Spinal cord (tissue), 10 donors: ENCODE data around the gene SCNN1A. TPM values are rescaled to one million over a fixed set of nuclear protein-coding genes. Genes with fewer than 3 reads are reported as not detected.

Experiments
- DNase-seq, 6 donors: peaks; one replicate each; pipeline versions ENCODE4 v3.0.0 to v3.0.0-alpha.2; 2013 to 2015; ENCODE audit warnings: low spot score in 6 of 6, low read depth in 4 of 6
- H3K27ac ChIP-seq: one replicate; pipeline ENCODE4 v1.5.1; 2013; ENCODE audit warnings: low read depth, low read length, control low read depth
- H3K27me3 ChIP-seq: one replicate; pipeline ENCODE4 v1.6.1; 2013; ENCODE audit warnings: low read length; ENCODE audit not compliant: control insufficient read depth, insufficient read depth
- H3K36me3 ChIP-seq: one replicate; pipeline ENCODE4 v1.6.1; 2013; ENCODE audit warnings: low read length; ENCODE audit not compliant: control insufficient read depth, insufficient read depth
- H3K4me1 ChIP-seq: one replicate; pipeline ENCODE4 v1.6.1; 2013; ENCODE audit warnings: low read length; ENCODE audit not compliant: control insufficient read depth, insufficient read depth
- H3K4me3 ChIP-seq: one replicate; pipeline ENCODE4 v1.5.1; 2013; ENCODE audit warnings: low read depth, low read length, control low read depth
- H3K9me3 ChIP-seq: one replicate; pipeline ENCODE4 v1.6.1; 2013; ENCODE audit warnings: low read length; ENCODE audit not compliant: control insufficient read depth, insufficient read depth
- WGBS: methylation state at CpG from one replicate; pipeline ENCODE4 v1.1.5; 2013; ENCODE audit warnings: missing lambda C conversion rate; ENCODE audit not compliant: insufficient coverage; 5-methylcytosine and 5-hydroxymethylcytosine counted together
- polyA plus RNA-seq, 2 donors: library from polyadenylated mRNA; unstranded; fragments of 120-200 nt; gene quantifications; one replicate each; pipeline ENCODE4 v1.2.1, GENCODE V29; 2013; ENCODE audit not compliant: insufficient read length in 2 of 2
- total RNA-seq, 2 donors: library from RNA; depleted of rRNA in 1 of 2; stranded (reverse); fragments of 120-200 nt in 1 of 2; fragments of >200 nt in 1 of 2; gene quantifications; one replicate each; pipeline versions ENCODE4 v1.2.3 to v1.2.4, GENCODE V29; 2013 to 2014
- donor health status: healthy.

SCNN1A gene
- total and polyA plus RNA-seq, 4 donors: 0.40 to 1.3 (median 0.73) TPM

GRCh38 chr12:6360578-6361490 is 14.5 kb downstream of the SCNN1A start:
- 90% methylated on average over 3 of the region's 11 CpGs for WGBS
- H3K4me3 ChIP-seq: no peak overlapping the region
- no peaks in the 10 kb centered on the region for H3K36me3 ChIP-seq
- no peak overlapping the region for H3K27ac ChIP-seq
- H3K4me1 ChIP-seq: peaks cover 8% of the 10 kb centered on the region
- H3K9me3 ChIP-seq: no peaks in the 10 kb centered on the region
- DNase-seq: no peak
- peaks cover 10% of the 10 kb centered on the region for H3K27me3 ChIP-seq

- DNase-seq: no peak
- Histone ChIP-seq H3K9me3 (no peaks in the 10 kb centered on the region), H3K27me3 (peaks cover 10% of the 10 kb centered on the region), H3K36me3 (no peaks in the 10 kb centered on the region), H3K4me3 (no peak overlapping the region), H3K4me1 (peaks cover 8% of the 10 kb centered on the region), H3K27ac (no peak overlapping the region)
- 82% methylated on average over 7 of the region's 7 CpGs for WGBS
Observed at GRCh38 chr12:6360080-6360571, 15.2 kb downstream of the SCNN1A start.

GRCh38 chr12:6358881-6359280 is 16.5 kb downstream of the SCNN1A start:
- no peaks in the 10 kb centered on the region for H3K9me3 ChIP-seq
- H3K27me3 ChIP-seq: peaks cover 10% of the 10 kb centered on the region
- DNase-seq: no peak
- no peak overlapping the region for H3K27ac ChIP-seq
- peaks cover 7% of the 10 kb centered on the region for H3K4me1 ChIP-seq
- no CpG with 5 or more reads among the region's 1 CpG for WGBS
- no peaks in the 10 kb centered on the region for H3K36me3 ChIP-seq
- no peak overlapping the region for H3K4me3 ChIP-seq

GRCh38 chr12:6356374-6356820 is 19.0 kb downstream of the SCNN1A start:
- Histone ChIP-seq H3K9me3 (no peaks in the 10 kb centered on the region), H3K4me3 (no peak overlapping the region), H3K4me1 (no peaks in the 10 kb centered on the region), H3K36me3 (no peaks in the 10 kb centered on the region), H3K27me3 (peaks cover 4% of the 10 kb centered on the region), H3K27ac (no peak overlapping the region)
- DNase-seq: no peak
- WGBS: 71% methylated on average over 5 of the region's 5 CpGs

- Histone ChIP-seq H3K27me3 (peaks cover 4% of the 10 kb centered on the region), H3K4me1 (no peaks in the 10 kb centered on the region), H3K9me3 (no peaks in the 10 kb centered on the region), H3K27ac (no peak overlapping the region), H3K36me3 (no peaks in the 10 kb centered on the region), H3K4me3 (no peak overlapping the region)
- 78% methylated on average over 8 of the region's 8 CpGs for WGBS
- DNase-seq: no peak
Observed at GRCh38 chr12:6355491-6356373, 19.6 kb downstream of the SCNN1A start.

GRCh38 chr12:6354495-6355393 is 20.6 kb downstream of the SCNN1A start:
- H3K9me3 ChIP-seq: no peaks in the 10 kb centered on the region
- 88% methylated on average over 5 of the region's 10 CpGs for WGBS
- no peaks in the 10 kb centered on the region for H3K27me3 ChIP-seq
- H3K4me3 ChIP-seq: no peak overlapping the region
- no peak overlapping the region for H3K27ac ChIP-seq
- no peaks in the 10 kb centered on the region for H3K4me1 ChIP-seq
- no peaks in the 10 kb centered on the region for H3K36me3 ChIP-seq
- no peak for DNase-seq

- no peaks in the 10 kb centered on the region for H3K36me3 ChIP-seq
- H3K4me1 ChIP-seq: peaks cover 7% of the 10 kb centered on the region
- no peaks in the 10 kb centered on the region for H3K9me3 ChIP-seq
- DNase-seq: no peak
- H3K27ac ChIP-seq: no peak overlapping the region
- H3K4me3 ChIP-seq: no peak overlapping the region
- H3K27me3 ChIP-seq: no peaks in the 10 kb centered on the region
- 83% methylated on average over 6 of the region's 9 CpGs for WGBS
Observed at GRCh38 chr12:6352193-6353173, 22.9 kb downstream of the SCNN1A start.

GRCh38 chr12:6351622-6352021 is 23.7 kb downstream of the SCNN1A start:
- WGBS: 78% methylated on average over 1 of the region's 5 CpGs
- Histone ChIP-seq H3K36me3 (no peaks in the 10 kb centered on the region), H3K27ac (no peak overlapping the region), H3K4me3 (no peak overlapping the region), H3K4me1 (peaks cover 12% of the 10 kb centered on the region), H3K27me3 (no peaks in the 10 kb centered on the region), H3K9me3 (no peaks in the 10 kb centered on the region)
- DNase-seq: no peak
